ENCODE measurements around the gene THOC6.

DNA sequence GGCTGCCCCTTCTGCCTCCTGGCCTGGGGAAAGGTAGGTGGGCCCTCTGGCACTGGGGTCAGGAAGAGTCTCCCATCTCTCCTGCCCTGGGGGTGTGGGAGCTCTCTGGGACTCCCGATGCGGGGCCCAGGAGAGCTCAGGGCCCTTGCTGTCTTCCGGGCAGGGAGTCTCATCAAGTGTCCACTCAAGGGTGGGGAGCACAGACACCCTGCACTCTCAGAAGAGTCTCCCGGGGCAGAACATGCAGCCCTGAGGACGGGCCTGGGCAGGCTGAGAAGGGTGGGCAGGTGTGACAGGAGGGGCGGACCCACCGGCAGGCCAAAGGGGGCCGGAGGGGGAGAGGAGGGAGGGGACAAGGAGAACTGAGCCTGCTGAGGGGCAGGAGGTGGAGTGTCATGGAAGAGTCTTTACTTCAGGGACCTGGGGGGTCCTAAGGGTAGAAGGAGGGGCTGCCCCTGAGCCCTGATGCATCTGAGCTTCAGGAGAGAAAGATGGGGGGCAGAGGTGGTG lies 35.2 kb upstream of the THOC6 start:
- TF ChIP-seq CTCF (IDR thresholded peaks at IDR 0.05): no peak
- TF ChIP-seq FOXK1 (CRISPR knock-in tag; IDR thresholded peaks at IDR 0.05): no peak
- no peak for TF ChIP-seq SP1 (CRISPR knock-in tag; conservative IDR thresholded peaks at IDR 0.05)
- TF ChIP-seq ZNF396 (CRISPR knock-in tag; IDR thresholded peaks at IDR 0.05; ENCODE audit: borderline replicate concordance): no peak
- no peak for TF ChIP-seq NFYB (CRISPR knock-in tag; conservative IDR thresholded peaks at IDR 0.05; ENCODE audit: low read depth)
- TF ChIP-seq ZNF416 (CRISPR knock-in tag; IDR thresholded peaks at IDR 0.05): no peak

Measured in WTC11 (cell line).